Smooth muscle cell (in vitro differentiated cells): ENCODE data around the gene MRE11. TPM values are rescaled to one million over a fixed set of nuclear protein-coding genes. Genes with fewer than 3 reads are reported as not detected.

ENCODE experiments used
- DNase-seq: peaks from one replicate; lab custom pipeline; 2025; ENCODE audit not compliant: unreplicated experiment; lab: John Stamatoyannopoulos, UW
- H2AFZ ChIP-seq: fragments of 200-600 bp; sonication (generic); 2 replicates; pipeline ENCODE4 v1.6.0; 2016; ENCODE audit warnings: antibody characterized with exemption, low read depth, mild to moderate bottlenecking
- H3F3A ChIP-seq: fragments of 200-600 bp; sonication (generic); 2 replicates; pipeline ENCODE4 v1.6.0; 2017; ENCODE audit warnings: antibody characterized with exemption, low read depth
- H3K27ac ChIP-seq: fragments of 200-600 bp; sonication (generic); 2 replicates; pipeline ENCODE4 v1.5.1; 2016; ENCODE audit warnings: low read depth, mild to moderate bottlenecking
- H3K27me3 ChIP-seq: fragments of 200-600 bp; sonication (generic); 2 replicates; pipeline ENCODE4 v1.6.1; 2016; ENCODE audit warnings: low read depth, mild to moderate bottlenecking
- H3K36me3 ChIP-seq: fragments of 200-600 bp; sonication (generic); 2 replicates; pipeline ENCODE4 v1.5.1; 2016; ENCODE audit warnings: low read depth
- H3K4me1 ChIP-seq: fragments of 200-600 bp; sonication (generic); 2 replicates; pipeline ENCODE4 v1.5.1; 2016; ENCODE audit warnings: low read depth
- H3K4me2 ChIP-seq: fragments of 200-600 bp; sonication (generic); 2 replicates; pipeline ENCODE4 v1.6.0; 2016; ENCODE audit warnings: mild to moderate bottlenecking
- H3K4me3 ChIP-seq: fragments of 200-600 bp; sonication (generic); 2 replicates; pipeline ENCODE4 v1.5.1; 2016; ENCODE audit warnings: mild to moderate bottlenecking
- H3K79me2 ChIP-seq: fragments of 200-600 bp; sonication (generic); 2 replicates; pipeline ENCODE4 v1.6.0; 2016; ENCODE audit warnings: low read depth, mild to moderate bottlenecking
- H3K9ac ChIP-seq: fragments of 200-600 bp; sonication (generic); 2 replicates; pipeline ENCODE4 v1.6.0; 2016; ENCODE audit warnings: low read depth
- H3K9me3 ChIP-seq: fragments of 200-600 bp; sonication (generic); replicated peaks from 2 replicates; pipeline ENCODE4 v1.5.1; 2016; ENCODE audit warnings: low read depth
- H4K20me1 ChIP-seq: fragments of 200-600 bp; sonication (generic); 2 replicates; pipeline ENCODE4 v1.6.0; 2016; ENCODE audit warnings: low read depth
- CTCF ChIP-seq: fragments of 200-600 bp; sonication (generic); IDR thresholded peaks from 2 replicates; pipeline ENCODE4 v1.5.1; 2017; ENCODE audit warnings: borderline replicate concordance, mild to moderate bottlenecking, antibody characterized with exemption; ENCODE audit not compliant: insufficient read depth, poor library complexity, severe bottlenecking
- WGBS: methylation state at CpG from one replicate; pipeline ENCODE4 v1.1.7; 2016; ENCODE audit warnings: low lambda C conversion rate; 5-methylcytosine and 5-hydroxymethylcytosine counted together
- polyA plus RNA-seq: library from polyadenylated mRNA; unstranded; fragments of >200 nt; fragmentation: Nextera tagmentation; extraction: Ambion mirVana; gene quantifications from 2 replicates; pipeline ENCODE4 v1.2.1, GENCODE V29; 2016
- total RNA-seq: library from RNA; depleted of rRNA; stranded (reverse); fragments of >200 nt; gene quantifications from 2 replicates; pipeline ENCODE4 v1.2.3, GENCODE V29; 2014

The MRE11 gene
- total and polyA plus RNA-seq, 2 experiments from 2014 or later, result 5.1 to 15.1 TPM

GRCh38 chr11:94417386-94417987 is 76.2 kb downstream of the MRE11 start:
- WGBS, result 76% methylated on average over 4 of the region's 4 CpGs

GRCh38 chr11:94405062-94405833 is 88.4 kb downstream of the MRE11 start:
- no peaks in the 10 kb centered on the region for H3K79me2 ChIP-seq
- H3K27me3 ChIP-seq, result peaks cover 21% of the 10 kb centered on the region
- H3K4me1 ChIP-seq, result peaks cover 6% of the 10 kb centered on the region
- H3K4me3 ChIP-seq, result no peak overlapping the region
- H4K20me1 ChIP-seq, result no peaks in the 10 kb centered on the region
- H3F3A ChIP-seq, result no peaks in the 10 kb centered on the region
- DNase-seq, result no peak
- no peak for TF ChIP-seq CTCF
- no peak overlapping the region for H3K9ac ChIP-seq
- 83% methylated on average over 4 of the region's 4 CpGs for WGBS
- H3K27ac ChIP-seq, result no peak overlapping the region
- no peak overlapping the region for H2AFZ ChIP-seq
- H3K4me2 ChIP-seq, result no peak overlapping the region
- no peaks in the 10 kb centered on the region for H3K36me3 ChIP-seq
- H3K9me3 ChIP-seq, result no peaks in the 10 kb centered on the region

More at GRCh38 chr11:94417386-94417987, 76.2 kb downstream of the MRE11 start:
- no peak overlapping the region for H3K4me3 ChIP-seq
- no peaks in the 10 kb centered on the region for H4K20me1 ChIP-seq
- TF ChIP-seq CTCF, result peak; percentile 61
- no peak overlapping the region for H3K4me2 ChIP-seq
- H3F3A ChIP-seq, result no peaks in the 10 kb centered on the region
- no peaks in the 10 kb centered on the region for H3K4me1 ChIP-seq
- no peaks in the 10 kb centered on the region for H3K36me3 ChIP-seq
- DNase-seq, result no peak
- H3K27me3 ChIP-seq, result no peaks in the 10 kb centered on the region
- no peak overlapping the region for H3K27ac ChIP-seq
- no peaks in the 10 kb centered on the region for H3K9me3 ChIP-seq
- no peak overlapping the region for H3K9ac ChIP-seq
- no peak overlapping the region for H2AFZ ChIP-seq
- H3K79me2 ChIP-seq, result no peaks in the 10 kb centered on the region

GRCh38 chr11:94402355-94402754 is 91.3 kb downstream of the MRE11 start:
- no peak for DNase-seq
- H3K27me3 ChIP-seq, result peaks cover 33% of the 10 kb centered on the region
- no peak overlapping the region for H3K9ac ChIP-seq
- no peak overlapping the region for H3K4me2 ChIP-seq
- peaks cover 6% of the 10 kb centered on the region for H3K4me1 ChIP-seq
- H3F3A ChIP-seq, result no peaks in the 10 kb centered on the region
- H2AFZ ChIP-seq, result no peak overlapping the region
- H3K4me3 ChIP-seq, result no peak overlapping the region
- WGBS, result 22% methylated on average over 1 of the region's 1 CpG
- H4K20me1 ChIP-seq, result no peaks in the 10 kb centered on the region
- TF ChIP-seq CTCF, result no peak
- no peaks in the 10 kb centered on the region for H3K36me3 ChIP-seq
- no peaks in the 10 kb centered on the region for H3K79me2 ChIP-seq
- H3K9me3 ChIP-seq, result no peaks in the 10 kb centered on the region
- no peak overlapping the region for H3K27ac ChIP-seq
